ENCODE data around the gene TMPRSS9. TPM values are rescaled to one million over a fixed set of nuclear protein-coding genes. Genes with fewer than 3 reads are reported as not detected.

The TMPRSS9 gene
- total RNA-seq, 1 experiment from 2014 or later = 0.66 TPM

- Histone ChIP-seq H3K9me3 (no peaks in the 10 kb centered on the region), H3K27me3 (replicated peaks; ENCODE audit: control insufficient read depth, insufficient read depth, low read length) (no peaks in the 10 kb centered on the region), H3K36me3 (ENCODE audit: control insufficient read depth, insufficient read depth, low read length) (no peaks in the 10 kb centered on the region; the same call in none of the 2 replicates), H3K4me3 (ENCODE audit: low read depth, low read length) (no peak overlapping the region), H3K4me1 (no peaks in the 10 kb centered on the region)
- no peak overlapping the region for H3K27ac Mint-ChIP-seq (ENCODE audit: unreplicated experiment)
- BruUV-seq (replicated peaks) = no TSS peak
- no peaks in the 10 kb centered on the region for H3K27me3 Mint-ChIP-seq (ENCODE audit: insufficient read depth, unreplicated experiment)
- POLR2A ChIA-PET = no interaction called here
- no peak for DNase-seq
- peaks cover 5% of the 10 kb centered on the region for H3K4me1 Mint-ChIP-seq (ENCODE audit: low read depth, unreplicated experiment)
- CTCF ChIA-PET = no interaction called here
- peaks cover 5% of the 10 kb centered on the region for H3K36me3 Mint-ChIP-seq (ENCODE audit: insufficient read depth, unreplicated experiment)
- intact Hi-C loops (cut with micrococcal nuclease; ENCODE audit: unreplicated experiment) = no loop called here
- TF ChIP-seq CTCF (IDR thresholded peaks at IDR 0.05; ENCODE audit: insufficient read depth in 1 of 2, low read depth in 1 of 2, low read length in 1 of 2, severe bottlenecking in 1 of 2, unreplicated experiment in 1 of 2) = no peak
- no peaks in the 10 kb centered on the region for H3K9me3 Mint-ChIP-seq (ENCODE audit: unreplicated experiment)
- no peak overlapping the region for H3K4me3 Mint-ChIP-seq (ENCODE audit: unreplicated experiment)
Observed at GRCh38 chr19:2350656-2351055, 9.4 kb upstream of the TMPRSS9 start.

GRCh38 chr19:2351591-2351990, 8.5 kb upstream of the TMPRSS9 start:
- Histone ChIP-seq H3K36me3 (ENCODE audit: control insufficient read depth, insufficient read depth, low read length) (no peaks in the 10 kb centered on the region; the same call in none of the 2 replicates), H3K27me3 (replicated peaks; ENCODE audit: control insufficient read depth, insufficient read depth, low read length) (no peaks in the 10 kb centered on the region), H3K4me3 (ENCODE audit: low read depth, low read length) (no peak overlapping the region), H3K9me3 (no peaks in the 10 kb centered on the region), H3K4me1 (no peaks in the 10 kb centered on the region)
- Mint-ChIP-seq H3K27me3 (ENCODE audit: insufficient read depth, unreplicated experiment) (no peaks in the 10 kb centered on the region), H3K36me3 (ENCODE audit: insufficient read depth, unreplicated experiment) (no peaks in the 10 kb centered on the region), H3K4me1 (ENCODE audit: low read depth, unreplicated experiment) (no peaks in the 10 kb centered on the region), H3K9me3 (ENCODE audit: unreplicated experiment) (no peaks in the 10 kb centered on the region), H3K27ac (ENCODE audit: unreplicated experiment) (no peak overlapping the region), H3K4me3 (ENCODE audit: unreplicated experiment) (no peak overlapping the region)
- ChIA-PET POLR2A (no interaction called here), CTCF (no interaction called here)
- no TSS peak for BruUV-seq (replicated peaks)
- TF ChIP-seq CTCF (IDR thresholded peaks at IDR 0.05; ENCODE audit: insufficient read depth in 1 of 2, low read depth in 1 of 2, low read length in 1 of 2, severe bottlenecking in 1 of 2, unreplicated experiment in 1 of 2) = no peak
- no peak for DNase-seq
- intact Hi-C loops (cut with micrococcal nuclease; ENCODE audit: unreplicated experiment) = no loop called here

GRCh38 chr19:2352121-2352520, 7.9 kb upstream of the TMPRSS9 start:
- POLR2A ChIA-PET = no interaction called here
- no peak overlapping the region for H3K4me3 Mint-ChIP-seq (ENCODE audit: unreplicated experiment)

More at GRCh38 chr19:2352121-2352520, 7.9 kb upstream of the TMPRSS9 start:
- Mint-ChIP-seq H3K4me1 (ENCODE audit: low read depth, unreplicated experiment) (no peaks in the 10 kb centered on the region), H3K27me3 (ENCODE audit: insufficient read depth, unreplicated experiment) (no peaks in the 10 kb centered on the region), H3K36me3 (ENCODE audit: insufficient read depth, unreplicated experiment) (no peaks in the 10 kb centered on the region), H3K9me3 (ENCODE audit: unreplicated experiment) (no peaks in the 10 kb centered on the region), H3K27ac (ENCODE audit: unreplicated experiment) (no peak overlapping the region)
- intact Hi-C loops (cut with micrococcal nuclease; ENCODE audit: unreplicated experiment) = no loop called here
- no peaks in the 10 kb centered on the region for H3K9me3 ChIP-seq
- no peaks in the 10 kb centered on the region for H3K4me1 ChIP-seq
- TF ChIP-seq CTCF (IDR thresholded peaks at IDR 0.05; ENCODE audit: insufficient read depth in 1 of 2, low read depth in 1 of 2, low read length in 1 of 2, severe bottlenecking in 1 of 2, unreplicated experiment in 1 of 2) = no peak
- no TSS peak for BruUV-seq (replicated peaks)
- CTCF ChIA-PET = no interaction called here
- no peak for DNase-seq
- no peaks in the 10 kb centered on the region for H3K27me3 ChIP-seq (replicated peaks; ENCODE audit: control insufficient read depth, insufficient read depth, low read length)
- H3K36me3 ChIP-seq (ENCODE audit: control insufficient read depth, insufficient read depth, low read length) = no peaks in the 10 kb centered on the region; the same call in none of the 2 replicates
- H3K4me3 ChIP-seq (ENCODE audit: low read depth, low read length) = no peak overlapping the region

All from Caco-2 (cell line).